Measurements from ENCODE around the gene TMPRSS11E.
"Not testable (repeated sequence)": the region's sequence is repeated elsewhere in the genome, so short reads cannot be mapped to it uniquely, and the experiment has no call there.

The TMPRSS11E gene

GRCh38 chr4:68462691-68463090 lies 15.4 kb downstream of the TMPRSS11E start:
- DNase-seq (ENCODE audit: low read depth, low spot score): no peak

- DNase-seq (ENCODE audit: low read depth, low spot score): peak; percentile 8
Measured at GRCh38 chr4:68463796-68464195, 16.5 kb downstream of the TMPRSS11E start.

DNA sequence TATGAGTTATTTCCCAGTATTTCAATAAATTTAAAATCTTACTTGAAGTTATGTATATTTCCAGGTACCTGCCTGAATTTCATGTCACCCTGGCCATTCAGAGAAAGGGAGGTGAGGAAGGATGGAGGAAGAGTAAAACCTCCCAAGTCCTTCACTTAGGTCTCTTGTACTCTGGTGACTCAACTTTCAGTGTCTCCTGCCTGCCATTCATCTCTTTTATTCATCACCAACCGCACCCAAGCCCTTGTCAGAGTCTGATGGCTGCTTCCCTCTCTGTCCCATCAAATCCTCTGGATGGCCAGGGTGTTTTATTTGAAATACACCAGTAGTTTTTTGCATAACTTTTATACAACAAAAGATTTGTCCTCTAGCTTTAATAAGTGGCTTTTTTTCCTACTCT lies 17.8 kb downstream of the TMPRSS11E start:
- no peak for DNase-seq (ENCODE audit: low read depth, low spot score)

DNA sequence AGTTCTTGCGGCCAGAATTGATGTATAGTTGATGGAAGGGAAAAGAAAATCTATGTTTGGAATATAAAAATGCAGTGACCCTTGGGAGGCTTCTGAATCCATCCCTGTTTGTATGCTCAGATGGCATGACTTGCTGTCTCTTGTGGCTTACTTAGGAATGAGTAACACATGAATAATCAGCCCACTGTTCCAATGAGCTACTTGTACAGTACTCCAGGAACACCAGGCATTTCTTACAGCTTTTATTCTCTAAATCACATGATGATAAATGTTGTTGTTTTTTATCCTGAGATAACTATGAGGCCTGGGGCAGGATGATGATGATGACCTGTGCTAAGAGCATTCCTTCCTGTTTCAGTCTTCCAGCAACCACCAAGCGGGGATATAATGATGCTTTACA lies 18.9 kb downstream of the TMPRSS11E start:
- DNase-seq (ENCODE audit: low read depth, low spot score): peak; percentile 78

DNA sequence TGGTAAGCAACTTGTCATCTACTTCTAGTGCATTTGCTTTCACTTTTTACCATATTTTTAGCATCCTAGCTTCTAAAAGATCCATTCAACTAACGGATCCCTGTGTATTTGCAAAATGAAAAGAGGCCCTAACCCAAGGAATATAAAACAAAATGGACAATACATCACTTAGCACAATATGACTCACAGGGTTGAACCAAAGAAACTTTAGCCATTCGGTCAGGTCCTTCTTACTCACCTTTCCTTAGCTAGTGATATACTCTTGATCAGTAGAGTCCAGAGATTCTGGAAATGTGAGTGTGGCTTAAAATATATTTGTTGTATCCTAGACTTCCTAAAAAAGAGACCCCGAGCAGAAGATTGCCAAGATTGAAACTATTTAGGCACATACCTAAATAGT lies 19.5 kb downstream of the TMPRSS11E start:
- peak; percentile 12 for DNase-seq (ENCODE audit: low read depth, low spot score)

DNA sequence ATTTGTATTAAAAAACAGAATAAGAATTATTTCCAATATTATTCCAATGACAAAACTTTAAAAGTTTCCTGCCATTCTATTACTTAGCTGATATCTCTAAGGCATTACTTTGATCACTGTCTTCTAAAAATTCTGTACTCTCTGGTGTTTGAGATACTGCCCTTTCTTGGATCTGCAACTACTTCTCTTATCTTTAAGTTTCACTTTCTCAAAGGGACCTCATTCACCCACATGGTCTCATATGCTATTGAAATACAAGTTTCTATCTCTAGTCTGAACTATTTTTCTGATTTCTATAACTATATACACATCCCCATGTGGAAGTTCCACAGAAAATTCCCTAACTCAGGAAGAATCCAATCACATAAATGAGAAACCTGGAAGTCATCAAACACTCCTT lies 22.2 kb downstream of the TMPRSS11E start:
- DNase-seq (ENCODE audit: low read depth, low spot score): no peak

DNA sequence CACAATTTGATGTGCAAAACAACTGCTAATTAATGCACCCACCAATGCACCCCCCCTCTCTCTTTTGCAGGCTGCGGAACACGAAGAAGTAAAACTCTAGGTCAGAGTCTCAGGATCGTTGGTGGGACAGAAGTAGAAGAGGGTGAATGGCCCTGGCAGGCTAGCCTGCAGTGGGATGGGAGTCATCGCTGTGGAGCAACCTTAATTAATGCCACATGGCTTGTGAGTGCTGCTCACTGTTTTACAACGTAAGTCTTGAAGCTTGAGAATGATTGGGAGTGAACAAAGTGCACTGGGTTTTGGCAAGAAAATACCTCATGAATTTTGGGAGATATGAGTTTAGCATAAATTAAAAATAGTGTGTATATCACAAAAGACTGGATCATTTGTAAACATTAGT lies 28.9 kb downstream of the TMPRSS11E start:
- no peak for DNase-seq (ENCODE audit: low read depth, low spot score)

DNA sequence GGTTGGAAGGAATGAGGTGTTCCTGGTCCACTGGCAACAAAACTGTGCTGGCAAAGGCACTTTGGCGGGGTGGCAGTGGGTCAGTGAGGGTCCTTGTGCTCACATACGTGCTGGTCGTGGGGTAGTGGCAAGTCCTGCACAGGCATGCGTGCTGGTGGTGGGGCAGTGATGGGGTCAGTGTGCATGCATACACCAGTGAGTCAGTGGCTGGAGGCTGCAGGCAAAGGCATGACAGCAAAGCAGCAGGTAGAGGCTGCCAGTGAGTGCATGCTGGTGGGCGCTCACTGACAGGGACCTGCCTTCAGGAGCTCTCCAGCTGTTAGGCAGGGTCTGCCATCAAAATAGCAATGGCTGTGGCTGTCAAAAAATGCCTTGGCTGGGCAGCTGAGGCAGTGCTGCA lies 42.1 kb downstream of the TMPRSS11E start:
- no peak for DNase-seq (ENCODE audit: low read depth, low spot score)

DNA sequence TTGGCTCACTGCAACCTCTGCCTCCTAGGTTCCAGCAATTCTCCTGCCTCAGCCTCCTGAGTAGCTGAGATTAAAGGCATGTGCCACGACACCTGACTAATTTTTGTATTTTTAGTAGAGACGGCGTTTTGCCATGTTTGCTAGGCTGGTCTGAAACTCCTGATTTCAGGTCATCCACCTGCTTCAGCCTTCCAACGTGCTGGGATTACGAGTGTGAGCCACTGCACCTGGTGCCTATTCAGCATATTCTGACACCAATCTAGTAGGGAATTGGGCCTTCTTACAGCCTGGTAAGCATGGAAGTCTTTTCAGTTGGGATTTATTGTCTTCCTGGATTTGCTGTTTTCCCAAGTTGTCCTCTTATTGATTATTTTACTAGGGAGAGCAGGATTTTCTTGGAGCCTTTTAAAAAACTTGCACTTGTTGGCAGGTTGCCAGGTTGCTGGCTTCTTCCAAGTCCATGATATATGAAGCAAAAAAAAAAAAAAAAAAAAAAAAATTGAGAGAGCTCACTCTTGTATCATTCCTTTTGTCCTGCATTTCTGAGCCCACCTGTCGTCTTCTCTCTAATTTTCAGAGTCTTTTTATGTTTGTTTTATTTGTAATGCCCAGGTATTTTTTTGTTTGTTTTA lies 43.7 kb downstream of the TMPRSS11E start:
- DNase-seq (ENCODE audit: low read depth, low spot score): peak; percentile 5

- peak; percentile 21 for DNase-seq (ENCODE audit: low read depth, low spot score)
Measured at GRCh38 chr4:68494688-68495087, 47.4 kb downstream of the TMPRSS11E start.

DNA sequence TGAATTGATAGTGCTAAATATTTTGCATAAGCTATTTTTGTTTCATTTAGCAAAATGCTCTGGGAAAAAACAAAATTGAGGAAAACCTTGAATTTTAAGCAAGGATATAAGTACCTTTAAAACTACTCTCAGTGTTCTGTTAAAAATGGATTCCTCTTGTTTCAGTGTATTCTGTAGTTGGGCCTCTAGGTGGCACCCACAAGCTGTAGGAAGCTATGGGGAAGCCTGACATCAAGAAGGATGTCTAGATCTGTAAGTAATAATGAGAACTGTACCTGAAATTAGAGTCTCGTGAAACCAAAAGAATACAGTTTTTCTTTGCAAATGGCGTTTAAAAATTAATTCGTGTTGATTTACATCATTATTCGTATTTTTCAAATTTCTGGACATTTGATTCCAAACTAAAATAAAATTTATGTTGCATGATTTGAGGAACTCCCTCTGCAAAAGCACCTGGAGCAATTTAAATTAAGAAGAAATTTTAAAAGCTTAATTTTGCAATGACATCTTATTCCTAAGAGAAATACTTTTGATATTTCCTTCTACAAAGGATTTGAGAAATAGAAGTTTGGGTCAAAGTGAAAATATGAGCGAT lies 51.2 kb downstream of the TMPRSS11E start:
- DNase-seq (ENCODE audit: low read depth, low spot score): peak; percentile 77

- DNase-seq (ENCODE audit: low read depth, low spot score): no peak
Measured at GRCh38 chr4:68499021-68499420, 51.8 kb downstream of the TMPRSS11E start.

DNA sequence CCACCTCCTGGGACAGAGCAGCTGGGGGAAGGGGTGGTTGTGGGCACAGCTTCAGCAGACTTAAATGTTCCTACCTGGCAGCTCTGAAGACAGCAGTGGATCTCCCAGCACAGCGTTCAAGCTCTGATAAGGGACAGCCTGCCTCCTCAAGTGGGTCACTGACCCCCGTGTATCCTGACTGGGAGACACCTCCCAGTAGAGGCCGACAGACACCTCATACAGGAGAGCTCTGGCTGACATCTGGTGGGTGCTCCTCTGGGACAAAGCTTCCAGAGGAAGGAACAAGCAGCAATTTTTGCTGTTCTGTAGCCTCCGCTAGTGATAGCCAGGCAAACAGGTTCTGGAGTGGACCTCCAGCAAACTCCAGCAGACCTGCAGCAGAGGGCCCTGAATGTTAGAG lies 56.2 kb downstream of the TMPRSS11E start:
- DNase-seq (ENCODE audit: low read depth, low spot score): not testable (repeated sequence)

- DNase-seq (ENCODE audit: low read depth, low spot score): not testable (repeated sequence)
Measured at GRCh38 chr4:68504836-68505235, 57.6 kb downstream of the TMPRSS11E start.

DNA sequence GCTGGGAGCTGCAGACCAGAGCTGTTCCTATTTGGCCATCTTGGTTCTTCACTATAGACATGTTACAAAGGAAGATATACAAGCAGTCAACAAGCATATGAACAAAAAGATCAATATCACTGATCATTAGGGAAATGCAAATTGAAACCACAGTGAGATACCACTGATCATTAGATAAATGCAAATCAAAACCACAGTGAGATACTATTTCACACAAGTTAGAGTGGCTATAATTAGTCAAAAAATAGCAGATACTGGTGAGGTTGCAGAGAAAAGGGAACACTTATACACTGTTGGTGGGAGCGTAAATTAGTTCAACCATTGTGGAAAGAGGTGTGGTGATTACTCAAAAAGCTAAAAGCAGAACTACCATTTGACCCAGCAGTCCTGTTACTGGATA lies 58.2 kb downstream of the TMPRSS11E start:
- not testable (repeated sequence) for DNase-seq (ENCODE audit: low read depth, low spot score)

DNA sequence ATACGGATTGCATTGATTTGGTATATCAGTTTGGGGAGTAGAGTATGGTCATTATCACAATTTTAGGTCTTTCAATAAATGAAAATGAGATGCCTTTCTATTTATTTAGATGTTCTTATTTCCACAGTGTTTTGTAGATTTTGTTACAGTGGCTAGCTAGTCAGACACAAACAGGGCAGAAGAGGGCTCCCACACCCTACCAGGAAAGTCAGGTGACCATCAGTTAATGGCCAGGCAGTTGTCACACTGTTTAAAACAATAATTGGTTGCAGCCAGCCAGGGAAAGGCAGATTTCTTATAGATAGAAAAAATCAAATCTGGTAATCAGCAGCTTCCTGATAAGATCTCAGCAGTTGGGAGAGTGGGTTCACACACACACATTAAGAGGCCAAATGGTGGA lies 71.6 kb downstream of the TMPRSS11E start:
- DNase-seq (ENCODE audit: low read depth, low spot score): no peak

DNA sequence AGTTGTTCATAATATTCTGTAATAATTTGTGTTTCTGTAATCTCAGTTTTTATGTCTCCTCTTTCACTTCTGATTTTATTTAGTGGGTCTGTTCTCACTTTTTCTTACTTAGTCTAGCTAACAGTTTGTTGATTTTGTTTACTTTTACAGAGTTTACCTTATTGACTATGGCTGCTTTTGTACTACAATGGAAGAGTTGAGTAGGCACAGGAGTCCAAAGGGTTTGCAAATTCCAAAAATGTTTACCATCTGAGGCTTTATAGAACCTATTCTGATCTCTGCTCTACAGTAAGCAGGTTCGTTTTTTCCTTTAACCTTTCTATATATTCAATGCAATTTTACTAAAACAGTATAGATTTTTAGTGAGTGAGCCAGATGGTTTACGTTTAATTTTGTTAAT lies 73.7 kb downstream of the TMPRSS11E start:
- no peak for DNase-seq (ENCODE audit: low read depth, low spot score)

- peak; percentile 28 for DNase-seq (ENCODE audit: low read depth, low spot score)
Measured at GRCh38 chr4:68522232-68522631, 75.0 kb downstream of the TMPRSS11E start.

- no peak for DNase-seq (ENCODE audit: low read depth, low spot score)
Measured at GRCh38 chr4:68535974-68536373, 88.7 kb downstream of the TMPRSS11E start.

DNA sequence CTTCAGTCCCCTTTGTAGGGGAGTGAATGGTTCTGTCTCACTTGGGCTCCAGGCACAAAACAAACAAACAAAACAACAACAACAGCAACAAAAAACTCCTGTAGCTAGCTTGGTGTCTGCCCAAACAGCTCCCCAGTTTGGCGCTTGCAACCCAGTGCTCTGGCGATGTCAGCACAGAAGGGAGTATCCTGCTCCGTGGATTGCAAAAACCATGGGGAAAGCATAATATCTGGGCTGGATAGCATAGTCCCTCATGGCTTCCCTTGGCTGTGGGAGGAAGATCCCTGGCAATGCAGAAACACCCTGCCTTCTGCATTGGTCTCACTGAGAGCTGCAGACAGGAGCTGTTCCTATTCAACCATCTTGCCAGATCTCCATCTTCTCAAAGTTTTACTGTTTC lies 89.1 kb downstream of the TMPRSS11E start:
- DNase-seq (ENCODE audit: low read depth, low spot score): no peak

- not testable (repeated sequence) for DNase-seq (ENCODE audit: low read depth, low spot score)
Measured at GRCh38 chr4:68542742-68543141, 95.5 kb downstream of the TMPRSS11E start.
